ENCODE results near the gene FOXO1. TPM values are rescaled to one million over a fixed set of nuclear protein-coding genes. Genes with fewer than 3 reads are reported as not detected.

Gene FOXO1
- total RNA-seq, 1 donor from 2014 or later: 31.7 TPM

- H3K36me3 Mint-ChIP-seq: peaks cover 7% of the 10 kb centered on the region
- DNase-seq (ENCODE audit: low spot score in 2 of 2, unreplicated experiment in 2 of 2): no peak
- H3K9me3 Mint-ChIP-seq: peaks cover 6% of the 10 kb centered on the region
- TF ChIP-seq, protein P1, sequence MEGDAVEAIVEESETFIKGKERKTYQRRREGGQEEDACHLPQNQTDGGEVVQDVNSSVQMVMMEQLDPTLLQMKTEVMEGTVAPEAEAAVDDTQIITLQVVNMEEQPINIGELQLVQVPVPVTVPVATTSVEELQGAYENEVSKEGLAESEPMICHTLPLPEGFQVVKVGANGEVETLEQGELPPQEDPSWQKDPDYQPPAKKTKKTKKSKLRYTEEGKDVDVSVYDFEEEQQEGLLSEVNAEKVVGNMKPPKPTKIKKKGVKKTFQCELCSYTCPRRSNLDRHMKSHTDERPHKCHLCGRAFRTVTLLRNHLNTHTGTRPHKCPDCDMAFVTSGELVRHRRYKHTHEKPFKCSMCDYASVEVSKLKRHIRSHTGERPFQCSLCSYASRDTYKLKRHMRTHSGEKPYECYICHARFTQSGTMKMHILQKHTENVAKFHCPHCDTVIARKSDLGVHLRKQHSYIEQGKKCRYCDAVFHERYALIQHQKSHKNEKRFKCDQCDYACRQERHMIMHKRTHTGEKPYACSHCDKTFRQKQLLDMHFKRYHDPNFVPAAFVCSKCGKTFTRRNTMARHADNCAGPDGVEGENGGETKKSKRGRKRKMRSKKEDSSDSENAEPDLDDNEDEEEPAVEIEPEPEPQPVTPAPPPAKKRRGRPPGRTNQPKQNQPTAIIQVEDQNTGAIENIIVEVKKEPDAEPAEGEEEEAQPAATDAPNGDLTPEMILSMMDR (IDR thresholded peaks at IDR 0.05; ENCODE audit: unreplicated experiment): no peak
- no peak overlapping the region for H3K4me3 Mint-ChIP-seq
- H3K27me3 Mint-ChIP-seq (ENCODE audit: low read depth): no peaks in the 10 kb centered on the region
- peaks cover 27% of the 10 kb centered on the region for H3K4me1 Mint-ChIP-seq
- no peak overlapping the region for H3K27ac Mint-ChIP-seq
Measured at GRCh38 chr13:40604135-40604534, 62.3 kb downstream of the FOXO1 start.

DNA sequence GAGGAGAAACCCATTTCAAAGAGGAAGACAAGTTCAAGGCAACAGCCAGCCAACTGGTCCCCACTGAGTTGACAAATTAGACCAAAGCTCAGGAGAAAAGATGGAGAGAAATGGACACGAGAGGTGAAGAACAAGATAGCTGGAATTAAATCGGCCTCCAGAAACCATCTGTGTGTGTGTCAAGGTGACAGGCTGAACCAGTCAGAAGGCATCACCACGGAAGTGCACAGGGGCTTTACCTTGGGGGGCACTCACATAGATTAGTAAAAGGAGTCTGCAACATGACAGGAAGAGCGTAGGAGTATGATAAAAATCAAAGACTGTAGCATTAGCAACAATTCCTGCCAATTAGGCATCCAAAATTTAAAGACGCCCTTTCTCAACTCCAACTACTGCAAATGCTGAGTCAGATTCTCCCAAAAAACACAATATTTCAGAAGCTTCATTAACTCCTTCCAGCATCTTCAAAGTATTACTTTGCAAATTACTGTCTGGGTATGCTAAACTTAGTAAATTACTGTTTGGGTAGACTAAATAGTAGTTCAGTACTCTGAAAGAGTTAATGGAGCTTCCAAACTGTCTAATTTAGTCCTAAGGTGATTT is 66.2 kb downstream of the FOXO1 start:
- Mint-ChIP-seq H3K27ac (no peak overlapping the region), H3K27me3 (ENCODE audit: low read depth) (no peaks in the 10 kb centered on the region), H3K4me3 (no peak overlapping the region), H3K9me3 (no peaks in the 10 kb centered on the region), H3K36me3 (no peaks in the 10 kb centered on the region), H3K4me1 (peaks cover 64% of the 10 kb centered on the region)
- TF ChIP-seq, protein P1 (IDR thresholded peaks at IDR 0.05; ENCODE audit: unreplicated experiment): no peak
- DNase-seq (ENCODE audit: low spot score in 2 of 2, unreplicated experiment in 2 of 2): no peak

- TF ChIP-seq, protein P1 (IDR thresholded peaks at IDR 0.05; ENCODE audit: unreplicated experiment): no peak
- peak overlapping the region; percentile 18 for H3K27ac Mint-ChIP-seq
- no peak for DNase-seq (ENCODE audit: low spot score in 2 of 2, unreplicated experiment in 2 of 2)
- no peaks in the 10 kb centered on the region for H3K27me3 Mint-ChIP-seq (ENCODE audit: low read depth)
- H3K4me1 Mint-ChIP-seq: peaks cover 64% of the 10 kb centered on the region
- H3K9me3 Mint-ChIP-seq: no peaks in the 10 kb centered on the region
- no peak overlapping the region for H3K4me3 Mint-ChIP-seq
- no peaks in the 10 kb centered on the region for H3K36me3 Mint-ChIP-seq
Measured at GRCh38 chr13:40599747-40600146, 66.7 kb downstream of the FOXO1 start.

- no peaks in the 10 kb centered on the region for H3K36me3 Mint-ChIP-seq
- no peaks in the 10 kb centered on the region for H3K27me3 Mint-ChIP-seq (ENCODE audit: low read depth)
- no peak for DNase-seq (ENCODE audit: low spot score in 2 of 2, unreplicated experiment in 2 of 2)
- H3K4me3 Mint-ChIP-seq: no peak overlapping the region
- H3K4me1 Mint-ChIP-seq: peaks cover 64% of the 10 kb centered on the region
- no peaks in the 10 kb centered on the region for H3K9me3 Mint-ChIP-seq
- peak overlapping the region; percentile 90 for H3K27ac Mint-ChIP-seq
- TF ChIP-seq, protein P1 (IDR thresholded peaks at IDR 0.05; ENCODE audit: unreplicated experiment): no peak
Measured at GRCh38 chr13:40599124-40599523, 67.3 kb downstream of the FOXO1 start.

- no peaks in the 10 kb centered on the region for H3K9me3 Mint-ChIP-seq
- no peaks in the 10 kb centered on the region for H3K36me3 Mint-ChIP-seq
- peak overlapping the region; percentile 90 for H3K27ac Mint-ChIP-seq
- H3K27me3 Mint-ChIP-seq (ENCODE audit: low read depth): no peaks in the 10 kb centered on the region
- TF ChIP-seq, protein P1 (IDR thresholded peaks at IDR 0.05; ENCODE audit: unreplicated experiment): no peak
- no peak for DNase-seq (ENCODE audit: low spot score in 2 of 2, unreplicated experiment in 2 of 2)
- H3K4me3 Mint-ChIP-seq: no peak overlapping the region
- peaks cover 69% of the 10 kb centered on the region for H3K4me1 Mint-ChIP-seq
Measured at GRCh38 chr13:40598569-40598968, 67.9 kb downstream of the FOXO1 start.
